D721Med (cell line): ENCODE measurements around the gene CDH4.

Experiments used
- DNase-seq: peaks from one replicate; pipeline ENCODE4 v3.0.0; 2011; ENCODE audit warnings: low spot score; ENCODE audit not compliant: insufficient read length
- FAIRE-seq: peaks from 2 replicates; lab custom pipeline; 2011; peaks lifted over from hg19 to GRCh38; lab: Jason Lieb, UNC
- TF ChIP-seq, protein P1 (sequence below): IDR thresholded peaks from 2 replicates; pipeline ENCODE4 v1.5.1; 2012; ENCODE audit warnings: mild to moderate bottlenecking, control low read depth; ENCODE audit not compliant: insufficient read depth; ENCODE audit errors: missing control alignments

Gene CDH4

DNA sequence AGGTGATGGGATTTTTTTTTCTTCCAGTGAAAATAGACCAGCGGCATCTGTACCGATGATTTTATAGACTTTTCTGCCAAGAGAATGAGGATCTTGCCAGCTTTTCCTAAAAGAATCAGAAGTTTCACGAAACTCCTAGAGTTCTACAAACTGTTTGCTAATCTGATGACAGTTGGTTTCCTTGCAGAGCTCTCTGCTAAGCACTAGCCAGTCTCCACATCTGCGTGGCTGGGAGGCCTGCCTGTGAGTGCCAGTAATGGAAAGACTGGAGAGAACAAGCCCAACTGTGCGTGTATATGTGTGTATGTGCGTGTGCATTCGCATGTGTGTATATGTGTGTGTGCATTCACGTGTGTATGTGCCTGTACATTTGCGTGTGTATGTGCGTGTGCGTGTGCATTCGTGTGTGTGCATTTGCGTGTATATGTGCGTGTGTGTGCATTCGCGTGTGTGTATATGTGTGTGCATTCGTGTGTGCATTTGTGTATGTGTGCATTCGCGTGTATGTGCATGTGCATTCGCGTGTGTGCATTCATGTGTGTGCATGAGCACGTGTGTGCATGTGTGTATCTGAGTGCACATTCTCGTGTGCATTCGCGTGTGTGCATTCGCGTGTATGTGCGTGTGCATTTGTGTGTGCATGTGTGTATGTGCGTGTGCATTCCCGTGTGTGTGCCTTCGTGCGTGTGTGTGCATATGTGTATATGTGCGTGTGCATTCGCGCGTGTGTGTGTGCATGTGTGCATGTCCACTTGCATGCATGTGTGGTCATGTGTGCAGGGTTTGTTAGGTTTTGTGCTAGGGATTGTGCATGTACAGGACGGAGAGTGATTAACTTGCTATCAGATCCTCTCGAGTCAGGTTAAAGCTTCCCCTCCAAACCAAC is 434.2 kb downstream of the CDH4 start:
- FAIRE-seq = no peak

DNA sequence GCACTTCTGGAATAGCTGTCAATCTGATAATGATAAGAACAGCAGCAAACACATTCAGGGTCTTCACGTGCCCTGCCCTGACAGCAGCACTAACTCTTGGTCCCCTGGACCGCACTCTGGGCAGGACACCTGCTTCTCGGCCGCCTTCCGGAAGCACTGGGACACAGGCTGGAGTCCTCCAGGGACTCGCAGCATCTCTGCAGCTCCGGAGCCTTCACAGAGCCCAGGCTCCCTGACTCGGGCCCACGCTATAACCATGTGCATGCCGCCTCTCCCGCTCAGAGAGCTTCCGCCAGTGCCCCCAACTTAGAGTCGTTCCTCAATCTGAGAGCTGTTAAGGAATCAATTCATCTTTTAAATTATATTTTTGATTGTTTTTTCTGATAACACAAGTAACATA is 436.4 kb downstream of the CDH4 start:
- DNase-seq (no peak), FAIRE-seq (no peak)
- TF ChIP-seq, protein P1, sequence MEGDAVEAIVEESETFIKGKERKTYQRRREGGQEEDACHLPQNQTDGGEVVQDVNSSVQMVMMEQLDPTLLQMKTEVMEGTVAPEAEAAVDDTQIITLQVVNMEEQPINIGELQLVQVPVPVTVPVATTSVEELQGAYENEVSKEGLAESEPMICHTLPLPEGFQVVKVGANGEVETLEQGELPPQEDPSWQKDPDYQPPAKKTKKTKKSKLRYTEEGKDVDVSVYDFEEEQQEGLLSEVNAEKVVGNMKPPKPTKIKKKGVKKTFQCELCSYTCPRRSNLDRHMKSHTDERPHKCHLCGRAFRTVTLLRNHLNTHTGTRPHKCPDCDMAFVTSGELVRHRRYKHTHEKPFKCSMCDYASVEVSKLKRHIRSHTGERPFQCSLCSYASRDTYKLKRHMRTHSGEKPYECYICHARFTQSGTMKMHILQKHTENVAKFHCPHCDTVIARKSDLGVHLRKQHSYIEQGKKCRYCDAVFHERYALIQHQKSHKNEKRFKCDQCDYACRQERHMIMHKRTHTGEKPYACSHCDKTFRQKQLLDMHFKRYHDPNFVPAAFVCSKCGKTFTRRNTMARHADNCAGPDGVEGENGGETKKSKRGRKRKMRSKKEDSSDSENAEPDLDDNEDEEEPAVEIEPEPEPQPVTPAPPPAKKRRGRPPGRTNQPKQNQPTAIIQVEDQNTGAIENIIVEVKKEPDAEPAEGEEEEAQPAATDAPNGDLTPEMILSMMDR = no peak

More for the DNA sequence above, 434.2 kb downstream of the CDH4 start:
- TF ChIP-seq, protein P1 = no peak
- no peak for DNase-seq

DNA sequence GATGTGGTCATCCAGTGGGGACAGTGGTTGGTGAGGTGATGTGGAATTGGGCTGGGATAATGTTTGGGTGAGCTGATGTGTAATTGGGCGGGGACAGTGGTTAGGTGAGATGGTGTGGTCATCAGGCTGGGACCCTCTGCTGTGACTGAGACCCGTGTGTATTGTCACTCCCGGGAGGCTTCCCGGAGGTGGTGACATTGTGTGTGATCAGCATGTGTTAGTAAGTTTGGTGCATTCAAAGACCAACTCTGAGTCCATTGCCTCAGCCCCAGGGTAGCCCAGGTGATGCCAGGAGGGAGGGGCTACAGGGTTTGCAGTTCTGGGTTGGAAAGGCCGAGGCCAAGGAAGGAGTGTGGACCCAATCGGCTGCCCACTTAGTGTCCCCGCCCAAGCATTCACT is 438.1 kb downstream of the CDH4 start:
- TF ChIP-seq, protein P1 = no peak
- no peak for FAIRE-seq
- DNase-seq = no peak

DNA sequence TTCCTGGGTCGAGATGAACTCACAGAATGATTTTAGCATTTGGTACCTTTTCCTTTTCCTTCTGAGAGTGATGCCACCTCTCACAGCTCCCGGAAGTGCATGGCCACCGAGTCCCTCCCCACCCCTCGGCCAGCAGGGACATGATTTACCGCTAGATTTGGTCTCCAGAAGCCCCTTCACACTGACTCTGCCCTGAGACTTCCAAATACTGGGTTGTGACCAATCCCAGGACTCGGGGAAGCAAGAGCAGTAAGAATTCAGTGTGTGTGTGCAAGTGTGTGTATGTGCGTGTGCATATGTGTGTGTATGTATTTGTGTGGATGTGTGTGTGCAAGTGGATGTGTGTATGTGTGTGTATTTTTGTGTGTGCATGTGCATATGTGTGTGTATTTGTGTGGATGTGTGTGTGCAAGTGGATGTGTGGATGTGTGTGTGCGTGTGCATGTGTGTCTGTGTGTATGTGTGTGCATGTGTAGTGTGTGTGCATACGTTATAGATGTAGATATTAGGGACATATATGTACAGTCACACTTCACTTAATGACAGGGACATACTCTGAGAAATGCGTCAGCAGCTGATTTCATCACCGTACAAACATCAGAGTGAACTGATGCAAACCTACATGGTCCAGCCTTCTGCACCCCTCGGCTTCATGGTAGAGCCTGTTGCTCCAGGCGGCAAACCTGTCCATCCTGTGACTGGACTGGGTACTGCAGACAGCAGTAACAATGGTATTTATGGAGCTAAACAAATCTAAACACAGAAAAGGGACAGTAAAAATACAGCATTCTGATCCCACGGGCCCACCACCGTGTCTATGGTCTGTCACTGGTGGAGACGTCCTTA is 439.2 kb downstream of the CDH4 start:
- FAIRE-seq (no peak), DNase-seq (no peak)
- TF ChIP-seq, protein P1 = no peak

DNA sequence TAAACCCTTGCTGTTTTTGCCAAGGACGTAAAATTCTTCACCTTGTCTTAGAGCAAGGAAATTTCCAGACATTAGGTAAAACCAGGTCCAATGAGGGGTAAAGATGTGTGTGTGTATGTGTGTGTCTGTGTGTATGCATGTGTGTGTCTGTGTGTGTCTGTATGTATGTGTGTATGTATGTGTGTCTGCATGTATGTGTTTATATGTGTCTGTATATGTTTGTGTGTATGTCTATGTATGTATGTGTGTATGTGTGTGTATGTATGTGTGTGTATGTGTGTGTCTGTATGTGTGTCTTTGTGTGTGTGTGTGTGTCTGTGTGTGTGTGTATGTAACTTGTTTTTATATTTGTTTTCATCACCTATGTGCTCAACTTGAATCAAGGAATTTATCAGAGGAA is 439.9 kb downstream of the CDH4 start:
- FAIRE-seq = no peak
- DNase-seq = no peak
- TF ChIP-seq, protein P1 = no peak

DNA sequence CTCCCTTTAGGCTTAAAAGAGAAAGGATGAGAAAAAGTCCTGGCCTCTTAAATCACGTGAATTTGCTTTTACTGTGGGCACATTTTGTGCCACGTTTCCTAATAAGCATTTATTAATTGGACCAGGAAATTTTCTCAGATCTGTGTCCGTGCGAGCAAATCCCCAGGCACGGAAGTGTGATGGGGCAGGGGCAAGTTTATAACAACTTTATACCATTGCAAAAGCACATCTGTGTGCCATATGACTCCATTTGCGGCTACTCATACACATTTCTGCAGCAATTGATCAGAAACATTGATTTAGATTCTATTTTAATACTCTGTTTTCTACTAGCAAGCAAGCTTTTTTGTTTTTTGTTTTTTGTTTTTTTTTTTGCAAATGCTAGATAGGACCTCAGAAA is 440.4 kb downstream of the CDH4 start:
- DNase-seq = no peak
- TF ChIP-seq, protein P1 = no peak
- no peak for FAIRE-seq
